MM.1S (cell line): Measurements from ENCODE around the gene OR2J2.
"Not testable (repeated sequence)": the region's sequence is repeated elsewhere in the genome, so short reads cannot be mapped to it uniquely, and the experiment has no call there.

ENCODE experiments used
- DNase-seq: peaks from one replicate; pipeline ENCODE4 v3.0.0-alpha.2; 2015
- H2AFZ ChIP-seq: fragments of 300-600 bp; sonication (generic); 2 replicates; pipeline ENCODE4 v1.6.0; 2016; ENCODE audit warnings: antibody characterized with exemption, low read length
- H3F3A ChIP-seq: fragments of 300-600 bp; sonication (generic); 2 replicates; pipeline ENCODE4 v1.6.1; 2016; ENCODE audit warnings: mild to moderate bottlenecking, antibody characterized with exemption, low read length, moderate library complexity, mixed read lengths; ENCODE audit not compliant: insufficient read depth
- H3K27ac ChIP-seq: fragments of 300-600 bp; sonication (generic); 2 replicates; pipeline ENCODE4 v1.5.1; 2016; ENCODE audit warnings: mild to moderate bottlenecking, low read length
- H3K27me3 ChIP-seq: fragments of 300-600 bp; sonication (generic); replicated peaks from 2 replicates; pipeline ENCODE4 v1.6.0; 2016; ENCODE audit warnings: low read length; ENCODE audit not compliant: insufficient read depth
- H3K36me3 ChIP-seq: fragments of 300-600 bp; sonication (generic); replicated peaks from 2 replicates; pipeline ENCODE4 v1.6.1; 2016; ENCODE audit warnings: mild to moderate bottlenecking, low read length, mixed read lengths; ENCODE audit not compliant: insufficient read depth
- H3K4me1 ChIP-seq: fragments of 300-600 bp; sonication (generic); 2 replicates; pipeline ENCODE4 v1.6.1; 2016; ENCODE audit warnings: low read length, mixed read lengths
- H3K4me2 ChIP-seq: fragments of 300-600 bp; sonication (generic); 2 replicates; pipeline ENCODE4 v1.6.0; 2016; ENCODE audit warnings: low read depth, low read length
- H3K4me3 ChIP-seq: fragments of 300-600 bp; sonication (generic); 2 replicates; pipeline ENCODE4 v1.5.1; 2016; ENCODE audit warnings: low read length, mixed read lengths
- H3K79me2 ChIP-seq: fragments of 300-600 bp; sonication (generic); 2 replicates; pipeline ENCODE4 v1.6.1; 2016; ENCODE audit warnings: mixed run types, low read length, mixed read lengths
- H3K9ac ChIP-seq: fragments of 300-600 bp; sonication (generic); 2 replicates; pipeline ENCODE4 v1.6.1; 2016; ENCODE audit warnings: low read length, mixed read lengths
- H3K9me2 ChIP-seq: fragments of 300-600 bp; sonication (generic); replicated peaks from 2 replicates; pipeline ENCODE4 v1.6.1; 2016; ENCODE audit warnings: mild to moderate bottlenecking, low read length, mixed read lengths; ENCODE audit not compliant: insufficient read depth
- H3K9me3 ChIP-seq: fragments of 300-600 bp; sonication (generic); replicated peaks from 2 replicates; pipeline ENCODE4 v1.6.1; 2016; ENCODE audit warnings: mild to moderate bottlenecking, low read length, mixed read lengths; ENCODE audit not compliant: insufficient read depth
- H4K20me1 ChIP-seq: fragments of 300-600 bp; sonication (generic); 2 replicates; pipeline ENCODE4 v1.6.1; 2016; ENCODE audit warnings: mild to moderate bottlenecking, low read length, moderate library complexity, mixed read lengths; ENCODE audit not compliant: insufficient read depth
- CTCF ChIP-seq: fragments of 300-600 bp; sonication (generic); IDR thresholded peaks from 2 replicates; pipeline ENCODE4 v1.5.1; 2016; ENCODE audit warnings: antibody characterized with exemption, low read length, mixed read lengths
- EZH2 ChIP-seq: fragments of 300-600 bp; sonication (generic); optimal IDR thresholded peaks from 2 replicates; pipeline ENCODE3; 2017; ENCODE audit warnings: low read depth, mild to moderate bottlenecking, antibody characterized with exemption, low read length, mixed read lengths
- EZH2phosphoT487 ChIP-seq: fragments of 300-600 bp; sonication (generic); IDR thresholded peaks from 2 replicates; pipeline ENCODE4 v1.6.1; 2018; ENCODE audit warnings: antibody characterized with exemption, low read length

OR2J2 gene

DNA sequence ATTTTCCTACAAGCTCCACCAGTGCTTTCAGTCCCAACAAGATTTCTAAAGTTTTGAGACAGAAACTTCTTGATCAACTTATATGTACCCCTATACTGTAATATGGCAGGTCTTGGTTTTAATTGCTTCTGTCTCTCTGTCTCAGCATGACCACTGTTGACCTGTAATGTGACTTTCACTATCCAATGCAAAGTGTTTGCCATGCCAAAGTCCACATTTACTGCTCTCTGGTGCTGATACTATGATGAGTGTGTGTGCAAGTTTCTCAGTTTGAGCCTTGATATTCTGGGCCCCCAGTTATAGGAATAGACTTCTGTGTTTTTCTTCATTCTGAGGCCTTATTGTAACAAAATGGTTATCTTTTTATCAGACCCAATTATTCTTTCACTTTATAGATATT, 45.8 kb downstream of the OR2J2 start:
- no peaks in the 10 kb centered on the region for H3K27me3 ChIP-seq
- no peaks in the 10 kb centered on the region for H3F3A ChIP-seq

DNA sequence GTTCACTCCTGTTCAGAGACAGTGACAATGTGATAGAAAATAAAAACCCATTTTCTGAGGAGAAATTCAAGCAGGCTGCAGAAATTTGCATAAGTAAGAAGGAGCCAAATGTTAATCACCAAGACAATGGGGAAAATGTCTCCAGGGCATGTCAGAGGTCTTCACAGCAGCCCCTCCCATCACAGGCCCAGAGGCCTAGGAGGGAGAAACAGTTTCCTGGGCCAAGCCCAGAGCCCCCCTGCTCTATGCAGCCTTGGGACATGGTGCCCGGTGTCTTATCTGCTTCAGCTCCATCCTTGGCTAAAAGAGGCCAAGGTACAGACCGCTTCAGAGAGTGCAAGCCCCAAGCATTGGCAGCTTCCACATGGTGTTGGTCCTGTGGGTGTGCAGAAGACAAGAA, 46.5 kb downstream of the OR2J2 start:
- H3K9me3 ChIP-seq, H3K27me3 ChIP-seq, H3K9me2 ChIP-seq, H3K4me2 ChIP-seq, H3K4me1 ChIP-seq, H3K36me3 ChIP-seq, H2AFZ ChIP-seq, H3K79me2 ChIP-seq, H3K27ac ChIP-seq, H3F3A ChIP-seq, H4K20me1 ChIP-seq, H3K9ac ChIP-seq, DNase-seq, H3K4me3 ChIP-seq: not testable (repeated sequence)

More for the DNA sequence above, 45.8 kb downstream of the OR2J2 start:
- Histone ChIP-seq H2AFZ (no peak overlapping the region), H3K9me2 (no peaks in the 10 kb centered on the region), H3K36me3 (no peaks in the 10 kb centered on the region), H3K79me2 (no peaks in the 10 kb centered on the region), H3K4me1 (no peaks in the 10 kb centered on the region), H3K9ac (no peak overlapping the region), H3K4me2 (no peak overlapping the region), H3K27ac (no peak overlapping the region), H4K20me1 (no peaks in the 10 kb centered on the region), H3K4me3 (no peak overlapping the region), H3K9me3 (no peaks in the 10 kb centered on the region)
- DNase-seq: no peak
- no peak for TF ChIP-seq EZH2phosphoT487
- no peak for TF ChIP-seq CTCF
- TF ChIP-seq EZH2: no peak

DNA sequence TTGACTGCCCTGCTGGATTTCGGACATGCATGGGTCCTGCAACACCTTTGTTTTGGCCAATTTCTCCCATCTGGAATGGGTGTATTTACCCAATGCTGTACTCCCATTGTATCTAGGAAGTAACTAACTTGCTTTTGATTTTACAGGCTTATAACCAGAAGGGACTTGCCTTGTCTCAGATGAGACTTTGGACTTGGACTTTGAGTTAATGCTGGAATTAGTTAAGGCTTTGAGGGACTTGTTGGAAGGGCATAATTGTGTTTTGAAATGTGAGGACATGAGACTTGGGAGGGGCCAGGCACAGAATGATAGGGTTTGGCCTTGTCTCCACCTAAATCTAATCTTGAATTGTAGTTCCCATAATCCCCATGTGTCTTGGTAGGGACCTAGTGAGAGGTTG, 47.3 kb downstream of the OR2J2 start:
- H3K79me2 ChIP-seq, H3K27me3 ChIP-seq, DNase-seq, H3K36me3 ChIP-seq, H3F3A ChIP-seq, H3K9me3 ChIP-seq, H3K27ac ChIP-seq, H4K20me1 ChIP-seq, H2AFZ ChIP-seq, H3K4me2 ChIP-seq, H3K9ac ChIP-seq, H3K4me1 ChIP-seq, H3K4me3 ChIP-seq, H3K9me2 ChIP-seq: not testable (repeated sequence)
